K562 (cell line): ENCODE results near the gene ZDHHC14.

ENCODE experiments used
- RBBP5 ChIP-seq: fragments of 200-600 bp; sonication (generic); IDR thresholded peaks from 2 replicates; pipeline ENCODE4 v1.6.1; 2012; ENCODE audit warnings: borderline replicate concordance, mild to moderate bottlenecking, low read length, control low read depth, inconsistent platforms; ENCODE audit not compliant: insufficient read depth, poor library complexity, severe bottlenecking
- RFX5 ChIP-seq: IDR thresholded peaks from 2 replicates; pipeline ENCODE4 v1.6.1; 2011; ENCODE audit warnings: low read depth, mild to moderate bottlenecking, improper control_type of control experiment, low read length
- TF ChIP-seq, protein P1 (sequence below): sonication (generic); formaldehyde crosslinking; IDR thresholded peaks from 2 replicates; pipeline ENCODE4 v1.8.0; 2022; ENCODE audit warnings: mild to moderate bottlenecking, low read depth, missing genetic modification reagents

DNA sequence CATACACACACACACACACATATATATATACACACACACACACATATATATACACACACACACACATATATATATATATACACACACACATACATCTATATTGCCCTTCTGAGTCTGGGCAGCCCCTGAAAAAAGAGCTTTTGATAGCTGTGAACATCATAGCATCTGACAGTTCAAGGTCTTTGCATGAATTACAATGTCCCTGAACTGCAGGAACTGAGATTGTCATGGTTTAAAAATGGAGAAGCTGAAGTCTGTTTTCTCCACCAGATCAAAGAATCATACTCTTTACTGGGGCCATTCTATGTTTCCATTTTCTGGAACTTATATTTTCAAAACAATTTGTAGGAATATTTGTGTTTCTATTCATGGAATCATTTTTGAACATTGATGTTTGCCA is 189.8 kb downstream of the ZDHHC14 start:
- TF ChIP-seq, protein P1, sequence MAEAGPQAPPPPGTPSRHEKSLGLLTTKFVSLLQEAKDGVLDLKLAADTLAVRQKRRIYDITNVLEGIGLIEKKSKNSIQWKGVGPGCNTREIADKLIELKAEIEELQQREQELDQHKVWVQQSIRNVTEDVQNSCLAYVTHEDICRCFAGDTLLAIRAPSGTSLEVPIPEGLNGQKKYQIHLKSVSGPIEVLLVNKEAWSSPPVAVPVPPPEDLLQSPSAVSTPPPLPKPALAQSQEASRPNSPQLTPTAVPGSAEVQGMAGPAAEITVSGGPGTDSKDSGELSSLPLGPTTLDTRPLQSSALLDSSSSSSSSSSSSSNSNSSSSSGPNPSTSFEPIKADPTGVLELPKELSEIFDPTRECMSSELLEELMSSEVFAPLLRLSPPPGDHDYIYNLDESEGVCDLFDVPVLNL (CRISPR knock-in tag): no peak
- TF ChIP-seq RFX5: no peak
- no peak for TF ChIP-seq RBBP5
